IMR-90 (cell line): ENCODE measurements around the gene SLC30A5. TPM values are rescaled to one million over a fixed set of nuclear protein-coding genes. Genes with fewer than 3 reads are reported as not detected.

Experiments
- ATAC-seq: fragments of 200-7000 bp; cut with Tn5 transposase; 2 replicates; pipeline ENCODE4 v1.9.1; 2020; ENCODE audit warnings: low read depth, mild to moderate bottlenecking, moderate library complexity
- BruUV-seq: library from RNA; stranded (reverse); fragments of 400-500 nt; replicated peaks from 2 replicates; lab custom pipeline; 2021; lab: Mats Ljungman, UMichigan
- CTCF ChIA-PET: fragments of 300-600 bp; formaldehyde crosslinking; extraction: SDS; loops from one replicate; lab custom pipeline; 2021; ENCODE audit warnings: antibody characterized with exemption; lab: Yijun Ruan, JAX
- POLR2A ChIA-PET: fragments of 300-600 bp; sonication (Branson Sonifier 250); formaldehyde crosslinking; loops from one replicate; lab custom pipeline; 2022; ENCODE audit warnings: antibody characterized with exemption; ENCODE audit not compliant: unreplicated experiment; lab: Charles Lee
- DNase-seq: peaks from one replicate; pipeline ENCODE4 v3.0.0; 2013
- H2AFZ ChIP-seq: replicated peaks from 2 replicates; pipeline ENCODE3; 2013; ENCODE audit warnings: low read length, mild to moderate bottlenecking; ENCODE audit not compliant: poor library complexity
- H2AK5ac ChIP-seq: 2 replicates; pipeline ENCODE4 v1.6.1; 2013; ENCODE audit warnings: low read depth, low read length, inconsistent platforms
- H2AK9ac ChIP-seq: replicated peaks from 2 replicates; pipeline ENCODE3; 2013; ENCODE audit warnings: mild to moderate bottlenecking, low read depth, low read length, moderate library complexity; ENCODE audit not compliant: poor library complexity
- H2BK120ac ChIP-seq: 2 replicates; pipeline ENCODE4 v1.6.1; 2013; ENCODE audit warnings: low read depth, low read length, inconsistent platforms
- H2BK15ac ChIP-seq: 3 replicates; pipeline ENCODE4 v1.6.1; 2013; ENCODE audit warnings: low read depth, low read length, inconsistent platforms
- H2BK20ac ChIP-seq: 2 replicates; pipeline ENCODE4 v1.6.1; 2013; ENCODE audit warnings: low read depth, mild to moderate bottlenecking, inconsistent platforms, low read length, moderate library complexity
- H2BK5ac ChIP-seq: 2 replicates; pipeline ENCODE4 v1.6.1; 2013; ENCODE audit warnings: mild to moderate bottlenecking, low read depth, low read length, inconsistent platforms; ENCODE audit not compliant: poor library complexity, severe bottlenecking
- H3K14ac ChIP-seq: replicated peaks from 2 replicates; pipeline ENCODE4 v1.6.1; 2013; ENCODE audit warnings: low read depth, low read length, inconsistent platforms
- H3K18ac ChIP-seq: 2 replicates; pipeline ENCODE4 v1.6.1; 2013; ENCODE audit warnings: low read depth, low read length, control low read depth
- H3K23ac ChIP-seq: 2 replicates; pipeline ENCODE4 v1.6.1; 2013; ENCODE audit warnings: low read depth, low read length, inconsistent platforms
- H3K27ac ChIP-seq: 2 replicates; pipeline ENCODE4 v1.5.1; 2013; ENCODE audit warnings: mild to moderate bottlenecking, control low read depth, low read length; ENCODE audit not compliant: insufficient read depth
- H3K27me3 ChIP-seq: 2 replicates; pipeline ENCODE4 v1.6.1; 2013; ENCODE audit warnings: low read length; ENCODE audit not compliant: control insufficient read depth, insufficient read depth
- H3K36me3 ChIP-seq: 2 replicates; pipeline ENCODE4 v1.6.1; 2013; ENCODE audit warnings: low read length, mixed read lengths; ENCODE audit not compliant: control insufficient read depth, insufficient read depth
- H3K4ac ChIP-seq: 2 replicates; pipeline ENCODE4 v1.6.1; 2013; ENCODE audit warnings: low read depth, low read length, inconsistent platforms
- H3K4me1 ChIP-seq: 2 replicates; pipeline ENCODE4 v1.6.1; 2013; ENCODE audit warnings: low read length, mixed read lengths; ENCODE audit not compliant: control insufficient read depth, insufficient read depth
- H3K4me2 ChIP-seq: 2 replicates; pipeline ENCODE4 v1.6.1; 2013; ENCODE audit warnings: low read depth, mild to moderate bottlenecking, control low read depth, low read length, moderate library complexity
- H3K4me3 ChIP-seq: 2 replicates; pipeline ENCODE4 v1.5.1; 2013; ENCODE audit warnings: low read depth, mild to moderate bottlenecking, control low read depth, low read length, moderate library complexity; ENCODE audit not compliant: insufficient read depth
- H3K56ac ChIP-seq: 2 replicates; pipeline ENCODE4 v1.6.1; 2013; ENCODE audit warnings: low read length, inconsistent platforms; ENCODE audit not compliant: insufficient read depth; ENCODE audit errors: extremely low read depth
- H3K79me1 ChIP-seq, 2 experiments: 2 replicates each; pipeline ENCODE4 v1.6.1; 2013; ENCODE audit warnings: low read length in 2 of 2, inconsistent platforms in 1 of 2, low read depth in 1 of 2
- H3K9ac ChIP-seq: 2 replicates; pipeline ENCODE4 v1.6.1; 2013; ENCODE audit warnings: low read depth, low read length, control low read depth
- H3K9me1 ChIP-seq: 2 replicates; pipeline ENCODE4 v1.6.1; 2013; ENCODE audit warnings: low read length, inconsistent platforms; ENCODE audit not compliant: insufficient read depth
- H3K9me3 ChIP-seq: 2 replicates; pipeline ENCODE4 v1.6.1; 2013; ENCODE audit warnings: low read length; ENCODE audit not compliant: control insufficient read depth, insufficient read depth
- H4K20me1 ChIP-seq: 2 replicates; pipeline ENCODE4 v1.6.1; 2013; ENCODE audit warnings: low read length, inconsistent platforms; ENCODE audit not compliant: insufficient read depth
- H4K5ac ChIP-seq: 2 replicates; pipeline ENCODE4 v1.6.1; 2013; ENCODE audit warnings: mild to moderate bottlenecking, low read depth, low read length, control low read depth
- H4K8ac ChIP-seq, 2 experiments: 2 replicates each; pipeline ENCODE4 v1.6.1; 2013; ENCODE audit warnings: low read depth in 2 of 2, low read length in 2 of 2, control low read depth in 1 of 2, inconsistent platforms in 1 of 2
- H4K91ac ChIP-seq: 2 replicates; pipeline ENCODE4 v1.6.1; 2013; ENCODE audit warnings: low read depth, low read length, inconsistent platforms; ENCODE audit not compliant: insufficient read depth
- BHLHE40 ChIP-seq: fragments of 150-350 bp; IDR thresholded peaks from 2 replicates; pipeline ENCODE4 v1.6.1; 2016; ENCODE audit warnings: mild to moderate bottlenecking, low read depth, low read length
- CEBPB ChIP-seq: IDR thresholded peaks from 2 replicates; pipeline ENCODE4 v1.6.1; 2012; ENCODE audit warnings: low read depth, low read length, improper control_type of control experiment
- CHD1 ChIP-seq: IDR thresholded peaks from 2 replicates; pipeline ENCODE4 v1.6.1; 2012; ENCODE audit warnings: low read depth, low read length, improper control_type of control experiment
- ELK1 ChIP-seq: fragments of 150-350 bp; IDR thresholded peaks from 2 replicates; pipeline ENCODE4 v1.6.1; 2016; ENCODE audit warnings: low read depth, mild to moderate bottlenecking, low read length, moderate library complexity, borderline replicate concordance
- FOS ChIP-seq: fragments of 150-350 bp; IDR thresholded peaks from 2 replicates; pipeline ENCODE4 v1.6.1; 2016; ENCODE audit warnings: low read depth, low read length
- MAFK ChIP-seq: IDR thresholded peaks from 2 replicates; pipeline ENCODE4 v1.6.1; 2012; ENCODE audit warnings: low read depth, low read length, improper control_type of control experiment
- MAZ ChIP-seq: IDR thresholded peaks from 2 replicates; pipeline ENCODE4 v1.6.1; 2012; ENCODE audit warnings: low read depth, mild to moderate bottlenecking, low read length, improper control_type of control experiment, moderate library complexity, borderline replicate concordance
- MXI1 ChIP-seq: IDR thresholded peaks from 2 replicates; pipeline ENCODE4 v1.6.1; 2012; ENCODE audit warnings: low read depth, mild to moderate bottlenecking, low read length, moderate library complexity, borderline replicate concordance
- NFE2L2 ChIP-seq: fragments of 150-350 bp; IDR thresholded peaks from 2 replicates; pipeline ENCODE4 v1.6.1; 2016; ENCODE audit warnings: low read depth, mild to moderate bottlenecking, low read length
- POLR2A ChIP-seq: IDR thresholded peaks from 2 replicates; pipeline ENCODE4 v1.6.1; 2012; ENCODE audit warnings: mild to moderate bottlenecking, low read depth, low read length
- RAD21 ChIP-seq: IDR thresholded peaks from 2 replicates; pipeline ENCODE4 v1.6.1; 2012; ENCODE audit warnings: low read length, improper control_type of control experiment
- RCOR1 ChIP-seq: IDR thresholded peaks from 2 replicates; pipeline ENCODE4 v1.6.1; 2012; ENCODE audit warnings: mild to moderate bottlenecking, low read length, improper control_type of control experiment; ENCODE audit not compliant: insufficient replicate concordance
- RFX5 ChIP-seq: IDR thresholded peaks from 2 replicates; pipeline ENCODE4 v1.8.0; 2012; ENCODE audit warnings: low read depth, mild to moderate bottlenecking, low read length, moderate library complexity
- SMC3 ChIP-seq: fragments of 150-350 bp; IDR thresholded peaks from 2 replicates; pipeline ENCODE4 v1.6.1; 2016; ENCODE audit warnings: low read depth, mild to moderate bottlenecking, antibody characterized with exemption, low read length, moderate library complexity
- USF2 ChIP-seq: fragments of 150-350 bp; IDR thresholded peaks from 2 replicates; pipeline ENCODE4 v1.6.1; 2017; ENCODE audit warnings: mild to moderate bottlenecking, antibody characterized with exemption, low read length, low read depth
- WGBS, 2 experiments: methylation state at CpG; one replicate each; pipeline versions ENCODE4 v1.1.5 to v1.1.7; 2013; ENCODE audit warnings: missing lambda C conversion rate in 2 of 2; ENCODE audit not compliant: insufficient read length in 1 of 2; ENCODE audit errors: extremely low coverage in 2 of 2; 5-methylcytosine and 5-hydroxymethylcytosine counted together
- dilution Hi-C: fragments of 300-500 bp; cut with HindIII; formaldehyde crosslinking; loops from one replicate; pipeline ENCODE4 v1.14.3; 2018; ENCODE audit warnings: low sequenced_read_pairs; ENCODE audit not compliant: unreplicated experiment
- in situ Hi-C: fragments of 300-500 bp; cut with MboI; formaldehyde crosslinking; loops from 3 replicates; pipeline ENCODE4 v1.14.3; 2019; ENCODE audit warnings: low sequenced_read_pairs, inconsistent platforms, mixed read lengths
- intact Hi-C: fragments of 100-400 bp; cut with micrococcal nuclease; formaldehyde crosslinking; loops from 2 replicates; pipeline ENCODE4 v1.10.0; 2022
- polyA plus RNA-seq, 3 experiments: library from polyadenylated mRNA; depleted of rRNA; stranded (reverse); fragments of >200 nt; gene quantifications; 2 replicates each; pipeline ENCODE4 v1.2.3, GENCODE V29; 2012; ENCODE audit warnings: low replicate concordance in 1 of 3
- total RNA-seq: library from RNA; depleted of rRNA; stranded (reverse); fragments of >200 nt; gene quantifications from 2 replicates; pipeline ENCODE4 v1.2.3, GENCODE V29; 2012

The SLC30A5 gene
- total and polyA plus RNA-seq, 2 of the 4 experiments (the other 2 are of a cell fraction) = 21.2 to 34.8 TPM

- dilution Hi-C loops = no loop called here
- CTCF ChIA-PET = no interaction called here
- H2BK120ac ChIP-seq = no peak overlapping the region
- TF ChIP-seq SMC3 (no peak), RFX5 (no peak), CHD1 (no peak), MAZ (no peak), ELK1 (no peak), NFE2L2 (no peak), RAD21 (no peak), FOS (no peak), BHLHE40 (no peak), USF2 (no peak), MAFK (no peak), POLR2A (no peak), CEBPB (no peak), MXI1 (no peak), RCOR1 (no peak)
These were observed 18.9 kb upstream of the SLC30A5 start for GRCh38 chr5:69074664-69075521.

More at GRCh38 chr5:69074664-69075521, 18.9 kb upstream of the SLC30A5 start:
- Histone ChIP-seq H2AK5ac (no peak overlapping the region), H3K9me3 (no peaks in the 10 kb centered on the region), H4K5ac (no peak overlapping the region), H4K91ac (no peak overlapping the region), H2AFZ (no peak overlapping the region), H2BK15ac (no peak overlapping the region), H4K8ac (no peak overlapping the region), H3K4me2 (no peak overlapping the region), H3K4me3 (no peak overlapping the region), H3K27ac (no peak overlapping the region), H3K18ac (no peak overlapping the region), H2AK9ac (no peak overlapping the region), H3K4ac (no peak overlapping the region), H3K9me1 (no peaks in the 10 kb centered on the region), H3K9ac (no peak overlapping the region), H2BK5ac (no peak overlapping the region), H3K23ac (no peak overlapping the region), H4K20me1 (no peaks in the 10 kb centered on the region), H2BK20ac (no peak overlapping the region), H3K27me3 (no peaks in the 10 kb centered on the region), H3K14ac (no peak overlapping the region), H3K4me1 (no peaks in the 10 kb centered on the region), H3K79me1 (no peaks in the 10 kb centered on the region), H3K36me3 (no peaks in the 10 kb centered on the region), H3K56ac (no peak overlapping the region)
- WGBS, 2 experiments = 83% methylated on average over 10 of the region's 32 CpGs; no CpG with 5 or more reads in 1 of the 2 experiments
- ATAC-seq = no peak
- DNase-seq = no peak
- in situ Hi-C loops (no loop called here), intact Hi-C loops (no loop called here)
- BruUV-seq = no TSS peak
- POLR2A ChIA-PET = no interaction called here
